HG03575 (cell line): Measurements from ENCODE around the gene WNT2.
"Not testable (repeated sequence)": the region's sequence is repeated elsewhere in the genome, so short reads cannot be mapped to it uniquely, and the experiment has no call there.

Experiments used
- ATAC-seq: cut with Tn5 transposase; IDR thresholded peaks from one replicate; pipeline ENCODE4 v1.9.1; 2021; ENCODE audit not compliant: unreplicated experiment, insufficient number of reproducible peaks, low FRiP score; ENCODE audit errors: extremely low read depth

WNT2 gene

DNA sequence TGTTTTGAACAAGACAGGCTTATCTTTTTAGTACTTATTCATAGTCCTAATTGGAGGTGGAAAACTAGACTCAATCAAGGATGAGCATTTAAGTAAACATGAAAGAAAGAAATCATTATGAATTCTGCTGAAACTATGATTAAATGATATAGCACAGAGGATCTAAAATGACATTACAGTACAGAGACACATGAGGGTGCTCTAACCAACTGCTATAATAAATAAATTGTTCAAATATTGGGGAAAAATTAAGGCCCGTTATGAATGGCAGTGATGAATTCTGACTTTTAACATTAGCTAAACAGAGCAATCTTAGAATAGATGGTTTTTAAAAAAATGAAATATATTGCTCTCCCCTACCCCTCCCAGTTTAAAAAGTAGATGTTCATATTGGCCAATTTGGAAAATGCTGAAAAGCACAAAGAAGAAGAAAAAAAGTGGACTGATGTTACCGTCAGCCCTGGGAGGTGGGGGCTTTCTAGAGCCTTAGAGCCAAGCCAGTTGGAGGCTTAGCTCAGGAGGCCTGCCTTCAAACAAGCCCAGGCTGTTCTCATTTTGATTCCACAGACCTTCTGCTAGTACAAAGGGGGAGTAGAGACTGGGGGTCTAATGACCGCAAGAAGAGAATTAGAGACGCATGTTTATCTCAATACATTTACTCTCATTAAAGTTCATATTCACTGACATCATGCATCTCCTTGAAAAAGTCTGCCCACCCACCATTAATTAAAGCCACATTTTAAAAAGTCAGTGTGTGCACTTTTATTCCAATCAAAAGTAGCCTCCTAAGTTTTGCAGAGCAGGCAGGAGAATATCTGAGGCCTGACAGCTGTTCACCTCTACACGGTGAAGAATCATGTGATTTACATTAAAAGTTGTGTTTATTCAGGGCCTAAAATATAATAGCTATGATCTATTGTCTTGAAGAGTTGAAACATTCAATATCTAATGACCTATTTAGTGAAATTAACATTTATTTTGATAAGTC, 10.0 kb downstream of the WNT2 start:
- ATAC-seq: no peak

DNA sequence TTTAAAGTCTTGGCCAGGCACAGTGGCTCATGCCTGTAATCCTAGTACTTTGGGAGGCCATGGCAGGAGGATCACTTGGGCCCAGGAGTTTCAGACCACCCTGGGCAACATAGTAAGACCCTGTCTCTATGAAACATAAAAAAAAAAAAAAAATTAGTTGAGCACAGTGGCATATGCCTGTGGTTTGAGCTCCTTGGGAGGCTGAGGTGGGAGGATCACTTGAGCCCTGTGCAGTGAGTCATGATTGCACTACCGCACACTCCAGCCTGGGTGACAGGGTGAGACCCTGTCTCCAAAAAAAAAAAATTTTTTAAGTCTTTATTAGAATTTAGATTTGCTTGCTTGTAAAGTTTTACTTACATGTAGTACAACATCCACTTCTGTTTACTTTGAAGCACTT, 14.0 kb downstream of the WNT2 start:
- no peak for ATAC-seq

DNA sequence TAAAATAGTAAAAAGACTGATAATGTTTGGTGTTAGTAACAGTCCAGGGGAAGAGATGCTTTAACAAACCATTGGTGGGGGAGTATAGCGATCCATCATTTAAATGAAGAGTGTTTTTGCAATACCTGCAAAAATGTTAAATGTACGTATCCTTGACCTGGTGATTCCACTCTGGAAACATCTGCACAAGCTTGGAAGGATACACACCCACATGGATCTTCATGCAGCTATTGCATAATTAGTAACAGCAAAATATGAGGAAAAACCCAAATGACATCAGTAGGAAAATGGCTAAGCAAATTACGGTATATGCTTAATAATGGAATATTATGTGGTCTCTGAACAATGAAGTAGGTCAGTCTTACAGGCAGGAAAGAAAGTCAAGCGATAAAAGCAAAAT, 20.5 kb downstream of the WNT2 start:
- ATAC-seq: no peak

DNA sequence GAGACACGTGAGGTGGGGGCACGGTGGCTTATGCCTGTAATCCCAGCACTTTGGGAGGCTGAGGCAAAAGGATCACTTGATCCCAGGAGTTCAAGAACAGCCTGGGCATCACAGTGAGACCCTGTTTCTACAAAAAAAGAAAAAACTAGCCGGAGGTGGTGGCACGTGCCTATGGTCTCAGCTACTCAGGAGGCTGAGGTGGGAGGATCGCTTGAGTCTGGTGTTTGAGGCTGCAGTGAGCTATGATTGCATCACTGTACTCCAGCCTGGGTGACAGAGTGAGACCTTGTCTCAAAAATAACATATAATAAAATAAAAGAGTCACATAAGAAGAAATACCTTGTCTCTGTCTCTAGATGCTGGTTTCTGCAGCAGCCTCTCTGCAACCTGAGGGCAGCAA, 22.4 kb downstream of the WNT2 start:
- not testable (repeated sequence) for ATAC-seq

DNA sequence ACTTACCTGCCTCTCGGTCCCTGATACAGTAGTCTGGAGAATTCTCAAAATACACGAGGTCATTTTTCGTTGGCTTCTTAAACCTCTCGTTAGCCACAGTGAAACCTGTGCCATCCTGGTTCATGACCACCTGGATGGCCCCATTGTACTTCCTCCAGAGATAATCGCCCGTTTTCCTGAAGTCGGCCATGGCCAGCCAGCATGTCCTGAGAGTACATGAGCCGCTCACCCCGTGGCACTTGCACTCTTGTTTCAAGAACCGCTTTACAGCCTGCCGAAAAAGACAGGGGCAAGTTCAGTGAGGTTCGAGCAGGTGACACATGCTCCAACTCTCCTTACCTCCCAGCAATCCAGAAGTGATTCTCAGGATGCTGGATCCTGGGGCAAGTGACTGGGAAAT, 25.3 kb downstream of the WNT2 start:
- no peak for ATAC-seq

DNA sequence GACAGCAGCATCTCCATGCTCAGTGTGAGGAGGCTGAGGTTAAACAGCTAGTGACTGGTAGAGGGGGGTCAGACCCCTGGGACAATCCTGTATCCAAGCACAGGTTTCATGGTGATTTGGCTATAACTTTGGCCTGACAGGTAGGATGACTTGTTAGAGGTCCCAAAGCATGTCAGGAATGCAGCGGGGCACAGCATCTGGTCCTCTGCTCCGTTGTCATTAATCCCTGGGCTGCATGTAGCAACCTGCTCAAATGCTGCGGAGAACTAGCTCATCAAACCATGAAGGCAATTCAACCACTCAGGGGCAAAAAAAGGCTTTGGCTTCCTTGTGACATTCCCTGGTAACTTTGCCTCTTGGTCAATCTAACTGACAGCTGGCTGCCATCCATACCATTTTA, 26.8 kb downstream of the WNT2 start:
- ATAC-seq: no peak

DNA sequence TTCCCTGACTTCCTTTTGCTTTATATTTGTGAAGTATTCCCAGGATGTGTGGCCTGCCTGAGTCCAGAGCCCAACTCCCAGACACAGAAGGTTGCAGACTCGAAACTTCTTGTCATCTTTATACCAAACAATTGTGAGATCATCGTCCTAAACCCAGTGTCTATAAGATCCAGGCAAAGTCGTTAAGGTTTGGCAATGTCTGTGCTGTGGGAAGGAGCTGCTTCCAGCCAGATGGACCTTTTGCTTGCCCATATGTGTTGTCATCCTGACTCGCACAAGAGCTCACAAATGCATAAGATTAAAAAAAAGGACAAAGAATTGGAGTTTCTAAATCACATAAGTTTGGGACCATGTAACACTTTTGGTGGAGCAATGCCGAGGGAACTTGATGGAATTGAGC, 37.0 kb downstream of the WNT2 start:
- no peak for ATAC-seq

DNA sequence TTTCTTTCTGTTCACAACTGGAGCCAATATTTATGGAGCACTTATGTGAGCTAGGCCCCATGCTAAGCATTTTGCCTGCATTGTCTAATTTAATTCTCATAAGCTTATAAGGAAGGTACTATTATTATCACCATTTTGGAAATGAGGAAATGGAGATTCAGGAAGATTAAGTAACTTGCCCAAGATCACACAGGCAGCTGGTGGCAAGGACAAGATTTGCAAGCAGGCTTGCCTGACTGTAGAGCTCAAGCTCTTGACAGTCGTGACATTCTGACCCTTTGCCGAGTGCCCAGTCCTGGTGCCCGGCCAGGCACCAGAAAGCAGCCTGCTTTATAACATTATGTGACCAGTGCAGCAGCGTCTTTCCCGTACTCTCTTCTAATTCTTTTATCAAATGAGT, 38.2 kb downstream of the WNT2 start:
- ATAC-seq: no peak

DNA sequence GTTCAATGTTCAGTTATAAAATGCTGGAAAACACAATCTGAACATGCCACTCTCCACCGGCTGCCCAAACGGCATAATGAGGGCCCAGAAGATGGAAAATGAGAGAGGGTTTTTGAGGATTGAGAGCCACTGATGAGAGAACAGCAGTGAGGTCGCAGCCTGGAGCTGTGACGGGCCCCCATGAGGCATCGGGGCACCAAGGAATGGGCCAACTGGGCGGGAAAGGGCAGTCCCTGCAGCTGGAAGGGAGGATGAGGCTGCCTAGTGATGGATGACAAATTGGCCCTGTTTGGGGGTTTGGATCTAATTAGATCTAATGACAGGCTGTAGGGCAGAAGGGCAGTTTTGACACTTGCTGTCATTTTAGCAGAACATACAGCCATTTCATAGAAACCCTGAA, 39.1 kb downstream of the WNT2 start:
- no peak for ATAC-seq

DNA sequence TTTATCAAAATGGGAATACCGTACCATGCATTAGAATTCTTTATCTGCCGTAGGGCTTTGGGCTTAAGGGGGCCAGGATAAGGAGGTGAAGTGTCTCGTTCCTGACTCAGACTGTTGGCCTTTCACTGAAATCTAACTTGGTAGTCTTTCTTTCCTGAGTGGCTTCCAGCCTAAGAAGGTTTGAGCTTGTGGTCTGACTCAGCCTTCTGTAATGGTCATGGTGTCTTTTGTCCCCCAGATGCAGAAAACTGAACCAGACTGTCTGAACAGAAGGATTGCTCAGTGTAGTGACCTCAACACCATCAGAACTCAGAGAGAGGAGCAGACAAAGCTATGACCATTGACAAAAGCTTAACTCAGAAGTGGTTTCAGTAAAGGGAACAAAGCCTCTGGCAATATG, 39.5 kb downstream of the WNT2 start:
- ATAC-seq: no peak

DNA sequence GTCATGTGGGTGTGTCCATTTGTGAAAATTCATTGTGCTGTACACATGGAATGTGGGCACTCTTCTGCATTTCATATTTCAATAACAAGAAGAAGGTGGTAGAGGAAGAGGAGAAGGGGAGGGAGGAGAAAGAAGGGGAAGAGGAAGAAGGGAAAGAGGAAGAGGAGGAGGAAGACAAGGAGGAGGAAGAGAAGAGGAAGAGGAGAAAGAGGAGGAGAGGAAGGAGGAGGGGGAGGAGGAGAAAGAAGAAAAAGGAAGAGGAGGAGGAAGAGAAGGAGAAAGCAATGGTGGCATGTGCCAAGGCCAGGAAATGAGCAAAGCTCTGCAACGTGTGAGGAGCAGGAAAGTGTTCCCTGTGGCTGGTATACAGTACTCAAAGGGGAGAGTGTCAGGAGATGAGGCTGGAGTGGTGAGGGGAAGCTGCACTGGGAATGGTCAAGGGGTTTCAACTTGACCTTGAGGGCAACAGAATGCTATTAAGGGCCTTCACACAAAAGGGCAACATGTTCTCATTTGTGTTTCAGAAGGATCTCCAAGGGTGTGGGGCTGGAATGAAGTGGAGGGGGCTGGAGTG, 40.5 kb downstream of the WNT2 start:
- no peak for ATAC-seq

DNA sequence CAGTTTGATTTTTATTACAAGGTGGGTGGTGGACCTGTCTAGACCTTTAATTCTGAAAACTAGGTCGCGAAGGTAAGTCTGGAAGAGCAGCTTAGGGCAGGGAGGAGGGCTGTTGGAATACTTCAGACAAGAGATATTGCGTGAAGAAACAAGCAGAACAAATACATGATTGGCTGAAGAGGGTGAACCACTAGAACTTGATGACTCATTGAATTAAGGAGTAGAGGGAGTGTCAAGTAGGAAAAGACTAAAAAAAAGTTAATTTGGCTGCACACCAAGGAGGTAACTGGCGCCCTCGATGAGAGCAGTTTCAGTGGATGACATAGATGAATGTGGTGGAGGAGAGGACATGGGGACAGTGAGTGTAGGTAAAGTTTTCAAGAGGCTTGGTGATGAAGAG, 41.3 kb downstream of the WNT2 start:
- ATAC-seq: no peak

DNA sequence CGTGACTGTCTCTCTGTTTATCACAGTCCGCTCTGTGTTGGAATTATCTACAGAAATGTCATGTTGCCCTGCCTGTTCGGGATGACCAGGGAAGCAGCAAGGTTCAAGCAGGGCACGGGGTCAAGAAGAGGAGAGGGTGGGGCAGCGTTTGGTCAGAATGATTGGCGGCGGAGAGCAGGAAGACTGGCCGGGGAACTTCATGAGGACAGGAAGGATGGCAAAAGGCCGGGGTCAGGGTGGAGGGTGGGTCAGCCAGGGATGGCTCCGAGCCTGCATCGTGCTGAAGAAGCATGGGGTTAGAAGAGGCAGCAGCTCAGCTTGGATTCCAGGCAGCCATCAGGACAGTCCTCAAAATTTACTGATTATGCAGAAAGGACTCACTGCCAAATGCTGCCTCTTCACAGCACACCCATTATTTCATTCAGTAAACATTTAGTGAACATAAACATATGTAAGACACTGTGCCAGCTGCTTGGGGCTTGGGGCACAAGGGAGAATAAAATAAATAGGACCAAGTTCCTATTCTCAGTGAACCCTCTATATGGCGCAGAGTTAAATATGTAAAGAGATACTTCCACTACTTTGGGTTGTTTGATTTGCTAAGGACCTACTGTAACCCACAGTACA, 42.8 kb downstream of the WNT2 start:
- no peak for ATAC-seq

DNA sequence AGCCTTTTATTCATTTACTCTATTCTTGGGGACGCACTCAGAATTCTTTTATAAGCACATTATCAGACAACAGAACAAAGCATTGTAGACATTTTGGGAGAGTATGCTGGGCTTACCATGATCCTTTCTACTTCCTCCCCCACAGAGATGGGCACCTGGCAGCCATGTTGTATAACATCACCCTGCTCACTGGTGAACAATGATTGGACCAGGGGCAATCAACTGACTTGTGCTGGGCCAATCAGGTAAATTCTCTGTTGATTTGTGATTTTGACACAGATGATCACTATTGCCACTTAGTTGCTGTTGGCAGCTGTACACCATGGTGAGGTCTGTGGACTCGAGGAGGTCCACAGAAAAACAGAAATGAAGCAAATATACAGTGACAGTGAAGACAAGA, 43.7 kb downstream of the WNT2 start:
- ATAC-seq: no peak

DNA sequence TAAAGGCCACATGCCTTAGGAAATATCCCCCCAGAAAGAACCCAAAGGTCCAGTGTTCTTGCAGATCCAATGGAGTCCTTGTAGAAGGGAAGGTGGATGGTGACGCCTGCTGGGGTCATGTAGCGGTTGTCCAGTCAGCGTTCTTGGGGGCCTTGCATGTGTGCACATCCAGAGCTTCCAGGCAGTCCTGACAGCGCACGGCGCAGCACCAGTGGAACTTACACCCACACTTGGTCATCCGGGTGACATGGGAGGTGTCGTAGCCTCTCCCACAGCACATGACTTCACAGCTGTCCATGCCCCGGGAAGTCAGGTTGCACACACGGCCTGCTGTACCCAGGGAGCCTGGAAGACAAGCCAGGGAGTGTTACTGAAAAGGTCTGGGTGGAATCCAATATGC, 44.8 kb downstream of the WNT2 start:
- no peak for ATAC-seq

DNA sequence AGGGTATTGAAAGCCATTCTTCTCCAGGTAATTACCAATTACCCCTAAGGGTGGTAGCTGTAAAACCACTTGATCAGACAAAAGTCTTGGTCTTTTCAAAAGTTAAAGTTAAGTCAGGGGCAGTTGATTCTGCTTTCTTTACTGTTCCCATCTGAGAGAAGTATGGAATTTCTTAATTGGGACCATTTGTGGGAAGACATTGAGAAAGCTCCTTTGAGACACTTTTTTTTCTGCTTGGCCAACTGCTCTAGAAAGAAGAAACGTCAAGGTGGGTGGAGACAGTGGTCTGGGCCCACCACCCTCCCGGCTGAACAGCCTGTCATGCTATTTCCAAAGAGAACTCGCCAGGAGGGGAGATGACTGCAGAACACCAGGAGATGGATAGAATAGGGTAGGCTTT, 45.3 kb downstream of the WNT2 start:
- ATAC-seq: no peak

DNA sequence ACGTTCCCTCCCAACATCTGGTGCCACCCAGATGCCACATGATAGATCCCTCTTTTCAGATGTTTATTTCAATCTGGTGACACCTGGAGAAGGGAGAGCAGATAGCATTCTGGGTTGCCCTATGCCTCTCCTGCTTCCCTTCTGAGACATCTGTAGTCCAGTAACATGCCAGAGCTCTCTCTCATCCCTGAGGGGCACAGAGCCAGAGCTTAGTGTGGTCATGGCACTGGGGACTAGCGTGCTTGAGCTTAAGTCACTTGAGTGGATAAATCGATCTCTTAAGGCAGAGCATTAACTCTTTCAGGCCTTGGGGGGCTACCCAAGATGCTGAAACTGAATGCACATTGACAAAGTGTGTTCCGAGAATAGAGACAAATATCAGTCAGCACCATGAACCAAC, 47.9 kb downstream of the WNT2 start:
- ATAC-seq: no peak

DNA sequence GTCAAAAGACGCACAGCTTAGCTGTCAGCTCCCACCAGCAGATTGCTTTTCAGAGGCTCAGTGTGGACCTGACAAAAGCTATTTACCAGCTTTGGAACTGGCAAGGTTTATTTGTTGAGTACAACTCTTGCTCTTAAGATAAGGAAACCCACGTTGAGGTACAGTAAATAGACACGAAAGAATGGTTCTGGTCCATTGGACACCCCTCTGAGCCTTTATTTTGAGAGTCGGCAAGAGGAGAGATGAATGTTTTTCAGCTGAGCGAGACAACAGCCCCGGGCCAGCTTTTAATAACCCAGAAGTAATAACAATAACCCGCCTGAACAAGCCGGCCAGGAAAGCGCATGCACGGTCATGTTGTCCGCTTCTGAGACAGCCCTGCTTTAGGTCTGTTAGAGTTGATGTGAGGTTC, 49.0 kb downstream of the WNT2 start:
- ATAC-seq: no peak

DNA sequence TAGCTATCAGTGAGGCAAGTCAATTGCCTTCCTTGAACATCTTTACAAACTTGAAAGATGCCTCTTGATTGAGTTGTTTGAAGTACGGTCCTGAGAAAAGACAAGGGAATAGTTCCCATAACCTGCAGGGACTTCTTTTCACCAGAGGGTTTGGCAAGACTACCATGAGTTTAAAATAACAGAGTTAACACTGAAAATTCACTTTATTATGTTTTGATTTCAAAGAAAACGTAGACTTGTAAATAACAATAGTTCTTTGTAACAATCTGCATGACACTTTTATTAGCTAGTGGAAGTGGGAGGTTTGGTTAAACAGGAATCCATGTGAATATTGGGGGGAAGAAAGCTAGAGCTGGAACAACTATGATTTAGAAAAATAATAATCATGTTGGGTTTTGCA, 49.5 kb downstream of the WNT2 start:
- no peak for ATAC-seq
